Smooth muscle cell (in vitro differentiated cells): ENCODE measurements around the gene CDC42SE2. TPM values are rescaled to one million over a fixed set of nuclear protein-coding genes. Genes with fewer than 3 reads are reported as not detected.

Experiments used
- DNase-seq: peaks from one replicate; lab custom pipeline; 2025; ENCODE audit not compliant: unreplicated experiment; lab: John Stamatoyannopoulos, UW
- H2AFZ ChIP-seq: fragments of 200-600 bp; sonication (generic); 2 replicates; pipeline ENCODE4 v1.6.0; 2016; ENCODE audit warnings: antibody characterized with exemption, low read depth, mild to moderate bottlenecking
- H3F3A ChIP-seq: fragments of 200-600 bp; sonication (generic); 2 replicates; pipeline ENCODE4 v1.6.0; 2017; ENCODE audit warnings: antibody characterized with exemption, low read depth
- H3K27ac ChIP-seq: fragments of 200-600 bp; sonication (generic); 2 replicates; pipeline ENCODE4 v1.5.1; 2016; ENCODE audit warnings: low read depth, mild to moderate bottlenecking
- H3K27me3 ChIP-seq: fragments of 200-600 bp; sonication (generic); 2 replicates; pipeline ENCODE4 v1.6.1; 2016; ENCODE audit warnings: low read depth, mild to moderate bottlenecking
- H3K36me3 ChIP-seq: fragments of 200-600 bp; sonication (generic); 2 replicates; pipeline ENCODE4 v1.5.1; 2016; ENCODE audit warnings: low read depth
- H3K4me1 ChIP-seq: fragments of 200-600 bp; sonication (generic); 2 replicates; pipeline ENCODE4 v1.5.1; 2016; ENCODE audit warnings: low read depth
- H3K4me2 ChIP-seq: fragments of 200-600 bp; sonication (generic); 2 replicates; pipeline ENCODE4 v1.6.0; 2016; ENCODE audit warnings: mild to moderate bottlenecking
- H3K4me3 ChIP-seq: fragments of 200-600 bp; sonication (generic); 2 replicates; pipeline ENCODE4 v1.5.1; 2016; ENCODE audit warnings: mild to moderate bottlenecking
- H3K79me2 ChIP-seq: fragments of 200-600 bp; sonication (generic); 2 replicates; pipeline ENCODE4 v1.6.0; 2016; ENCODE audit warnings: low read depth, mild to moderate bottlenecking
- H3K9ac ChIP-seq: fragments of 200-600 bp; sonication (generic); 2 replicates; pipeline ENCODE4 v1.6.0; 2016; ENCODE audit warnings: low read depth
- H3K9me3 ChIP-seq: fragments of 200-600 bp; sonication (generic); replicated peaks from 2 replicates; pipeline ENCODE4 v1.5.1; 2016; ENCODE audit warnings: low read depth
- H4K20me1 ChIP-seq: fragments of 200-600 bp; sonication (generic); 2 replicates; pipeline ENCODE4 v1.6.0; 2016; ENCODE audit warnings: low read depth
- WGBS: methylation state at CpG from one replicate; pipeline ENCODE4 v1.1.7; 2016; ENCODE audit warnings: low lambda C conversion rate; 5-methylcytosine and 5-hydroxymethylcytosine counted together
- polyA plus RNA-seq: library from polyadenylated mRNA; unstranded; fragments of >200 nt; fragmentation: Nextera tagmentation; extraction: Ambion mirVana; gene quantifications from 2 replicates; pipeline ENCODE4 v1.2.1, GENCODE V29; 2016
- total RNA-seq: library from RNA; depleted of rRNA; stranded (reverse); fragments of >200 nt; gene quantifications from 2 replicates; pipeline ENCODE4 v1.2.3, GENCODE V29; 2014
- TF ChIP-seq, protein P1 (sequence below): fragments of 200-600 bp; sonication (generic); IDR thresholded peaks from 2 replicates; pipeline ENCODE4 v1.5.1; 2017; ENCODE audit warnings: borderline replicate concordance, mild to moderate bottlenecking, antibody characterized with exemption; ENCODE audit not compliant: insufficient read depth, poor library complexity, severe bottlenecking

The CDC42SE2 gene
- total and polyA plus RNA-seq, 2 experiments from 2014 or later, result 12.6 to 24.0 TPM

DNA sequence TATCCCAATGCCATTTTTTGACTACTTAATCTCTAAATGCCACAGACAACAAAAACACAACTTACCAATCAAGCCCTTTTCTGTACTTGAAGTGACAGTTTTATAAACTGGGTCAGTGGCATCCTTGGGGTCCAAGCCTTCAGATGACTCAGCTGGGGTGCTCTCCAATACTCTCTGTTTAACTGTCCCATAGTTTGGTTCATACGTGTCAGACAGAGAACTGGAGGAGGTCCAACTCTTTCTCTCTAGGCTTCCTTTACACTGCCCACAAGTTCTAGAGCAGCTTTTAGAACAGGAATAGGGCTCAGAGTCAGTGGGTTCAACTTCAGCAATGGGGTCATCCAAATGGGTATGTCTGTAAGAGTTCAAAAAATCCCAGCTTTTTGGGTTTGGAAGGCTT, 166.9 kb downstream of the CDC42SE2 start:
- no peak overlapping the region for H3K27ac ChIP-seq
- H3K79me2 ChIP-seq, result no peaks in the 10 kb centered on the region
- no peak for DNase-seq
- H3K4me2 ChIP-seq, result no peak overlapping the region
- H3K4me1 ChIP-seq, result no peaks in the 10 kb centered on the region
- H3K9ac ChIP-seq, result no peak overlapping the region
- H3F3A ChIP-seq, result no peaks in the 10 kb centered on the region
- H3K36me3 ChIP-seq, result peaks cover 17% of the 10 kb centered on the region
- H2AFZ ChIP-seq, result no peak overlapping the region
- TF ChIP-seq, protein P1, sequence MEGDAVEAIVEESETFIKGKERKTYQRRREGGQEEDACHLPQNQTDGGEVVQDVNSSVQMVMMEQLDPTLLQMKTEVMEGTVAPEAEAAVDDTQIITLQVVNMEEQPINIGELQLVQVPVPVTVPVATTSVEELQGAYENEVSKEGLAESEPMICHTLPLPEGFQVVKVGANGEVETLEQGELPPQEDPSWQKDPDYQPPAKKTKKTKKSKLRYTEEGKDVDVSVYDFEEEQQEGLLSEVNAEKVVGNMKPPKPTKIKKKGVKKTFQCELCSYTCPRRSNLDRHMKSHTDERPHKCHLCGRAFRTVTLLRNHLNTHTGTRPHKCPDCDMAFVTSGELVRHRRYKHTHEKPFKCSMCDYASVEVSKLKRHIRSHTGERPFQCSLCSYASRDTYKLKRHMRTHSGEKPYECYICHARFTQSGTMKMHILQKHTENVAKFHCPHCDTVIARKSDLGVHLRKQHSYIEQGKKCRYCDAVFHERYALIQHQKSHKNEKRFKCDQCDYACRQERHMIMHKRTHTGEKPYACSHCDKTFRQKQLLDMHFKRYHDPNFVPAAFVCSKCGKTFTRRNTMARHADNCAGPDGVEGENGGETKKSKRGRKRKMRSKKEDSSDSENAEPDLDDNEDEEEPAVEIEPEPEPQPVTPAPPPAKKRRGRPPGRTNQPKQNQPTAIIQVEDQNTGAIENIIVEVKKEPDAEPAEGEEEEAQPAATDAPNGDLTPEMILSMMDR, result no peak
- H3K4me3 ChIP-seq, result no peak overlapping the region
- no peaks in the 10 kb centered on the region for H4K20me1 ChIP-seq
- WGBS, result 90% methylated on average over 1 of the region's 1 CpG
- H3K27me3 ChIP-seq, result no peaks in the 10 kb centered on the region
- no peaks in the 10 kb centered on the region for H3K9me3 ChIP-seq

DNA sequence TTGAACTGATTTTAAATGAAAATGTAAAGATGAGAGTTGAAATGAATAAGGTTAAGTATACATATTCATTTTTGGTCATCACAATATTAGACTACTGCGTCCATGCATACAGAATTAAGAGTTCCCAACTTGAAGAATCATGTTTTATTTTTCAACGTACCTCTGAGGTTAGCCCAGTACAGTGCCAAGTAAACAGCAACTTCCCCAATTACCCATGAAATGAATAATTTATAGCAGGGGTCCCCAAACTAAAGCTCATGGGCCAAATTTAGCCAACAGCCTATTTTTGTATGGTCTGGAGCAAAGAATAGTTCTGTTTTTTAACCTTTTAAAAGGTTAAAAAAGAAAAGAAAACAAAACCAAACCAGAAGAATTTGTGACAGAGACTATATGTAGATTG, 167.9 kb downstream of the CDC42SE2 start:
- no peak overlapping the region for H3K4me3 ChIP-seq
- no peaks in the 10 kb centered on the region for H3K9me3 ChIP-seq
- DNase-seq, result no peak
- H2AFZ ChIP-seq, result no peak overlapping the region
- WGBS, result 75% methylated on average over 2 of the region's 2 CpGs
- H3K9ac ChIP-seq, result no peak overlapping the region
- H3F3A ChIP-seq, result no peaks in the 10 kb centered on the region
- no peaks in the 10 kb centered on the region for H3K79me2 ChIP-seq
- H4K20me1 ChIP-seq, result no peaks in the 10 kb centered on the region
- H3K27ac ChIP-seq, result no peak overlapping the region
- H3K4me2 ChIP-seq, result no peak overlapping the region
- H3K27me3 ChIP-seq, result no peaks in the 10 kb centered on the region
- TF ChIP-seq, protein P1, result no peak
- no peaks in the 10 kb centered on the region for H3K4me1 ChIP-seq
- H3K36me3 ChIP-seq, result peaks cover 17% of the 10 kb centered on the region

DNA sequence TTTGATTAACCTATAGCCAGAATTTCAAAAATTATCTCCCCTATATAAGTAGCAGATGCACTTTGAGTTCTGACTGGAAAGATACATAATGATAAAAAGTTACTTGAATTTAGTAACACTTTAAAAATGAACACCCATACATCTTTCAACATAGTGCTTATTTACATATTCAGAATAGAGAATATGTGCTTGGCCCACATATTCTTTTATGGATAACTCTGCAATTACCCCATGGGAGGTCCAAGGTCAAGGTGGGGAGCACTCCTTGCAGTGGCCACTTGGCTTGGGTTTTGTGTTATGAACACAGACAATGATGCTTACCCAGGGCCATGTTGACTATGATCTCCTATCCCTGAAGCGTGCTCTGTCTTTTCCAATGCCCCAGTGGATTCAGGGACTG, 169.3 kb downstream of the CDC42SE2 start:
- no peak overlapping the region for H3K27ac ChIP-seq
- DNase-seq, result no peak
- H3K4me1 ChIP-seq, result no peaks in the 10 kb centered on the region
- no peaks in the 10 kb centered on the region for H3F3A ChIP-seq
- no peaks in the 10 kb centered on the region for H4K20me1 ChIP-seq
- no peaks in the 10 kb centered on the region for H3K79me2 ChIP-seq
- peaks cover 22% of the 10 kb centered on the region for H3K36me3 ChIP-seq
- H3K4me2 ChIP-seq, result no peak overlapping the region
- no peak overlapping the region for H3K4me3 ChIP-seq
- H3K9ac ChIP-seq, result no peak overlapping the region
- H3K27me3 ChIP-seq, result no peaks in the 10 kb centered on the region
- TF ChIP-seq, protein P1, result no peak
- H2AFZ ChIP-seq, result no peak overlapping the region
- WGBS, result 96% methylated on average over 1 of the region's 1 CpG
- no peaks in the 10 kb centered on the region for H3K9me3 ChIP-seq

DNA sequence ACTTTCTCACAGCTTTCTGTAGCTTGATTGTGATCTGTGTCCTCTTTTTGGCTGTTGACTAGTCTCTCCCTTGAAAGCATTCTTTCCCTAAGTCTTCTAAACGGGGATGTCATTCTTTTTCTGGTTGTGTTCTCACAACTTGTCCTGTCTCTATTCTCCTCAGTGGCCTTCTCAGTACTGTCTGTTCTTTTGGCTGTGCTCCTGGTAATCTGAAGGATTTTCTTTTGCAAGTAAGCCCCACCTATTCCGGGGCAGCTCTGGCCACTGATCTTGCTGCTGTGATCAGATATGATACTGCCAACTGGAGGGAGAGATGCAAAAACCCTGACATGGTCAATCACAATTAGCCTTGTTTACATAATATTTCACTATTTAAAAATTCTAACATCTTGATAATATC, 172.2 kb downstream of the CDC42SE2 start:
- WGBS, result 78% methylated on average over 2 of the region's 2 CpGs
- no peak overlapping the region for H3K27ac ChIP-seq
- H4K20me1 ChIP-seq, result no peaks in the 10 kb centered on the region
- TF ChIP-seq, protein P1, result no peak
- no peak overlapping the region for H3K9ac ChIP-seq
- no peaks in the 10 kb centered on the region for H3K27me3 ChIP-seq
- peaks cover 15% of the 10 kb centered on the region for H3K36me3 ChIP-seq
- no peaks in the 10 kb centered on the region for H3K79me2 ChIP-seq
- no peaks in the 10 kb centered on the region for H3K9me3 ChIP-seq
- H3K4me2 ChIP-seq, result no peak overlapping the region
- H3F3A ChIP-seq, result no peaks in the 10 kb centered on the region
- no peak for DNase-seq
- no peak overlapping the region for H3K4me3 ChIP-seq
- H2AFZ ChIP-seq, result no peak overlapping the region
- no peaks in the 10 kb centered on the region for H3K4me1 ChIP-seq
